GM21737 (cell line): Measurements from ENCODE around the gene IFNE.
"Not testable (repeated sequence)": the region's sequence is repeated elsewhere in the genome, so short reads cannot be mapped to it uniquely, and the experiment has no call there.

Experiments
- ATAC-seq: cut with Tn5 transposase; IDR thresholded peaks from one replicate; pipeline ENCODE4 v1.9.1; 2021; ENCODE audit warnings: mild to moderate bottlenecking, moderate library complexity; ENCODE audit not compliant: unreplicated experiment

Gene IFNE

DNA sequence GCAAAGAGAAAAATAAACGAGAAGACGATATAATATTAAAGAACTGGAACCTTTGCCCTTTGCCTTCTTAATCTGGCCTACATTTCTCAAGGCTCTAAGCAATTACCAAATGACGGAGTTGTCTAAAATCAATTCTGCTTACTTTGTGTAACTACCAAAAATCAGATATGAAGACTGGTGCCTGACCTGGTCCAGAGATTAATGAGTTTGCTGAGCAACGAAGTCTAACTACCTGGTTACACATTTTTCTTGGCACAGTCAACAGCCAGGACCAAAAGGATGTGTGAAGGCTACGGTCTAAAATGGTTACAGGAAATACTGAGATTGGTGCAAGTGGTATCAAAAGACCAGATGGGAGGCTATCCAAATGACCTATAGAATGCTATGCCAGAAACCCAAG is 17.8 kb upstream of the IFNE start:
- ATAC-seq: no peak

DNA sequence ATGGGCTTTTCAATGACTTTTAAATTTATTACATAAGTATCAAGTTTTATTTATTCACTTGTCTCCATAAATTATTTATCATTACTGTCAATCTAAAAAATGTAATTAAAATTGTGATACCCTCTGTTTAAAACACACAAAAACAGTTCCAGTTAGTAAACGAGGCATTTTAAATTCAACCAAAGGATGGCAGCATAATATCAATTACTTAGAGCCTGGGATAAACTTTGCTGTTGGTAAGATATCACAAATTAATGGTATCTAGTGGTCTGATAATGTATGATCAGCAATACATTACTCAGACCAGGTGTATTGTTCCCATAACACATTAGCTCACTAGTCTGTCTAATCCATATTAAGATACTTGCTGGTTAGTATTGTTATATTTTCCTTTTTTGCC is 9.6 kb upstream of the IFNE start:
- no peak for ATAC-seq

DNA sequence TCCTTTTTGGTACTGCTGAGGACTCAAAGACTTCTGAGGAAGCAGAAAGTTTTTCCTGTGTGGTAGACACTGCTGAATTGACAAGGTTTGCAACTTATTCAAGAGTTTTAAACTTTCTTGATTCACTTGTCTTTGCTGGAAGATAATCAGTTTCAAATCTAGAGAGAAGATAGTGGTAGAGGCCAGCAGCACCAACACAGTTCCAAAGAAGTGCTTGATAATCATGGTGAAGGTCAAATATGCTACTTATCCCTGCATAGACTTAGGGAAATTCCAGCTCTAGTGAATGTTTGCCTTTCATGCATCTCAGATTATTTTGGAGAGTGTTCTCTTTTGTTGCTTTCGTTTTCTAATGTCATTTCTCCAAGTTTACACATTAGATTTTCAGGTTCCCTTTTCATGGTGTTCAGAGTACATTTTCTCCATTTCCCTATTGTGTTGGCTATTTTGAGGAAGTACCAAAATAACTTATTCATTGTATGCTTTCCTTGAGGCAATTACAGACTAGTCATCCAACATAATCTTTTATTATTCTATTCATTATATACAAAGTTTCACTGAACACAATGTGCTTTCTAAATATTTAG is 550 bp downstream of the IFNE start:
- ATAC-seq: no peak

DNA sequence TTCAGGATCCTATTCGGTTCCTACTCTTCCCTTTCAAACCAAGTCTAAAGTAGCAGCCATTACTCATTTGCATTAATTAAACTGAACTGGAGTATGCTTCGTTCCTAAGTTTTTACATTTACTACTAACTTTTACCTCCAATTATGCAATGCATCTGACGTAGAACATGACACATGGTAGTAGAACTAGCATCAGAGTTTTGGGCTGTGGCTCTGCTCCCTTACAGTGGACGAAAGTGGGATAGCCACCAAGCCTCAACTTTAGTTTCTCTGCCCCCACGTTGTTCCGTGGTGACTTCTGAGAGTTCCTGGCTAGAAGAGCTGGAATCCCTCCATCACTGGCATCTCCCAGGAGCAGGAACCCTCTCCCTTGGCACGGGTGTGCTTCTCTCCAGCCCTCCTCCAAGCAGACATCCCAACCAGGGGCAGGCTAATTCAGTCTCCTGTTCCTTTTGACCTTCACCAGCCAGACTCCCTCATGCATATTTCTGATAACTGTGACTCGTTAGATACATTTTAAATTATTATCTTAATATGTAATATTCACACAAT is 2.9 kb downstream of the IFNE start:
- no peak for ATAC-seq

DNA sequence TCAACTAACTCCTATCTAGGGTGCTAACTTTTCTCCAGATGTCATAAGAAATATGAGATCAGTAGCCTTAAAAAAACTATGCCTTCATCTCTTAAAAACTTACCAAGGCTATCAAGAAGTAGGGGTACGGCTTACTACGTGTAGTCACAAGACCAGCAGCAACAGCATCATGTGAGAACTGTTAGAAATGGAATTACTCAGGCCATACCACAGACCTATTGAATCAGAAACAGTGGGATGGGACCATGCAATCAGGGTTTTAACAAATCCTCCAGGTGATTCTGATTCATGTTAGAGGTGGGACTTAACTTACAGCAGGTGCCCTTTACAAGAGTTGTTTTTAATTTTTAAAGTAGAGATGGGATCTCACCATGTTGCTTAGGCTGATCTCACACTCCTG is 4.6 kb downstream of the IFNE start:
- no peak for ATAC-seq

DNA sequence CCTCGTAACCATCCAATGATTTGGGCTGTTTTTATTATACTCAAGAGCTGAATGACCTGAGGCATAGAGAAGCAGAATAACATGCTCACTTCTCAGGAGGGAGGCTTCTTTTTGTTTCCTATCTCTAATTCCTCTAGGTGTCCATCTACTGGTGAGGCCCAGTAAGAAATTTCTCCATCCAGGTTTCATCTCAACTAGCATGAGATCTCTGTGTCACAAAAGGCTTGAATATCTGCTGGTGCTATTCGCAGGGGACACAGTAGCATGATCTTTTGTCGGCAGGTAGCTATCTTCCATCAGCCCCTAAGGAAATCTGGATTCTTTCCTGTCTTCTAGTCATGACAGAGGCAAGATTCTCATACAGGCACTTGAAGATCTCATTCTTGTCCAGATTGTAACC is 8.9 kb downstream of the IFNE start:
- no peak for ATAC-seq

- ATAC-seq: no peak
These were observed 12.0 kb downstream of the IFNE start for GRCh38 chr9:21470126-21470525.

GRCh38 chr9:21465859-21466518 is 16.1 kb downstream of the IFNE start:
- ATAC-seq: no peak

- ATAC-seq: no peak
These were observed 17.0 kb downstream of the IFNE start for GRCh38 chr9:21465138-21465537.

DNA sequence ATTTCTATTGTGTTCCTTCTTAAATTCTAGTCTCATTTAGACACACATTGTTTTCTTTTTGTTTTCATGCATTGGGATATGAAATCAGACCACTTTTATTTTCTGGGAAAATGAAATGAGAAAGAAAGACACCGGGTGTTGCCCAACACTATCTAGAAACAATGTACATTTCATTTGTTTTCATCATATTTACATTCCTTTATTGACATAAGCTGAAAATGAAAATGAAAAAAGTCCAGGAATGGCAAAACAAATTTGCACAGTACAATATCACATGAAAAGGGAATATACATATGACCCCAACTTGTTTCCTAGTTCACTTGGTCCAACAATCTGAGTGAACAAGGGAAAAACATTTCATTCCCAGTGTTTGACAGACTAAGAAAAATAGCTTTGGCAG is 20.7 kb downstream of the IFNE start:
- no peak for ATAC-seq

DNA sequence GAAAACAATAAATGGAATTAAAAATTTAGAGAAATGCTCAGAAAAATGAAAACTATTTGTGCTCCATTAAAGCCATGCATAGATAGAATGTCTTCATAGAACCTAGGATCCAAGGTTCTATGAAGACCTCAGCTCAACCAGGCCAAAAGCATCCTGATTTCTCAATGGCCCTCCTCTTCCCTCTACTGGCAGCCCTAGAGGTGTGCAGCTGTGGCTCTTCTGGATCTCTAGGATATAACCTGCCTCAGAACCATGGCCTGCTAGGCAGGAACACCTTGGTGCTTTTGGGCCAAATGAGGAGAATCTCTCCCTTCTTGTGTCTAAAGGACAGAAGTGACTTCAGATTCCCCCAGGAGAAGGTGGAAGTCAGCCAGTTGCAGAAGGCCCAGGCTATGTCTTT is 26.8 kb downstream of the IFNE start:
- peak; percentile 83 for ATAC-seq

DNA sequence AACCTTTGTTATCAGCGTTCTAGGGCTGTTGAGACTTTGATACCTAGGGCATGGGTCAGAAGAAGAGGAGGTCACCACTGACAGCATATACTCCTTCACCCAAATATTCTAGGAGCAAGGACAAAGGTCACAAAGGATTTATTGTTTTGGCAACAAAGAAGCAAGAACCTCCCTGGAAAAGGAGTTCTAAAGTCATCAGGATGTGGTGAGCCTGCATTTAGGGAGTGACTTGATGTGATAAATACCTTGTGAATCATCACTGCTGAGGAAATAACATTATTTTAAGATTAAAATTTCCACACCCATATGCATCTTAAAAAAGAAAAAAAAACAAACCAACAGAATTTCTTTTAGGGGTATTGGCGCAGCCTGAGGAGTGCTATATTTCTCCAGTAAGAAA is 28.0 kb downstream of the IFNE start:
- ATAC-seq: no peak

GRCh38 chr9:21452681-21453080 is 29.4 kb downstream of the IFNE start:
- ATAC-seq: no peak

DNA sequence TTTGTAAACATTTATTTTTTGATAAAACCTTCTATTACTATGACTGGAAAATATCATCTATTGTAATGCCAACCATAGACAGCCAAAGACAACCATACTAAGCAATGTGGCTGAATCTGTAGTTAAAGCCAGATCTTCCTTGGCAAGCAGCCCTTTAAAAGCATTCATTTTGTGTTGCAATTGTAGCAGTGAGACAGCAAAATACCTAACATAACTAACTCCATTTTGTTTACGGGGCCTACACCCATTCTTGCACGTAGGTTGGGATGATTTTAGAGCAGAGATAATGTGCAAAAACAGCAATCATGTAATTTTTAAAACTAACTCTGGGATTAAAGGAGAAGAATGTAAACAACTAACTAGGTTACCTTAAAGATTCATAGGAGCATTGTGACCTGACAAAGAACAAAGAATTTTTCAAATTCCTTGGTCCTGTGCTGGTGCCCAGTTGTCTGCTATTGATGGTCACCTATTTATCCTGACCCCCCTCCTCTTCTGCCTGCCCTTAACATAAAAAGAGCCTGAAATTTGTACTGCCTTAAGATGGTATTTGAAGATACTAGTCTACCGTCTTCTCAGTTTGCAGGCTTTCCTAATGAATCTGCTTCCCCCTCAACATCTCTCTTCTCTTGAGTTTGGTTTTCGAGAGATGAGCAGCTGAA is 31.2 kb downstream of the IFNE start:
- ATAC-seq: no peak

DNA sequence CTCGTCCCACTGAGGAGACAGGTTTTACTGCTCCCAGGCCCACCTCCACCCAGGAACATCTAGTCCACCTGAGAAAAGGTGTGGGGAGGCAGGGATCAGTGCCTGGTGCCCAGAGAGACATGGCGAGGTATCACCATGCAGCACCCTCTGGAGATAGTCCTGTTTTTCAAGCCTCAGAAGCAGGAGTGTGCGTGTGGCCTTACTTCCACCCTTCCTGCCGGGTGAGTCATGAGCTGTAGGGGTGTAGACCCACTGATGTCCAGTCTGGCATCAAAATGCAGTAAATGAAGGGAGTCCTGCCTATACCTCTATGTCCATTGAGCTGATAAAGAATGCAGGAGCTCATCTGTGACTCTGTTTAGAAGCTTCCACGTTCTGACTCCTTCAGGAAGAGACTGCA is 32.8 kb downstream of the IFNE start:
- ATAC-seq: not testable (repeated sequence)

GRCh38 chr9:21443849-21444625 is 38.1 kb downstream of the IFNE start:
- ATAC-seq: peak; percentile 95

- no peak for ATAC-seq
These were observed 42.0 kb downstream of the IFNE start, which contains the start of gene IFNA1 for GRCh38 chr9:21440139-21440538. IFNA1 (plus strand) TSS chr9:21440439; CDS start chr9:21440508, 69 bp downstream.

DNA sequence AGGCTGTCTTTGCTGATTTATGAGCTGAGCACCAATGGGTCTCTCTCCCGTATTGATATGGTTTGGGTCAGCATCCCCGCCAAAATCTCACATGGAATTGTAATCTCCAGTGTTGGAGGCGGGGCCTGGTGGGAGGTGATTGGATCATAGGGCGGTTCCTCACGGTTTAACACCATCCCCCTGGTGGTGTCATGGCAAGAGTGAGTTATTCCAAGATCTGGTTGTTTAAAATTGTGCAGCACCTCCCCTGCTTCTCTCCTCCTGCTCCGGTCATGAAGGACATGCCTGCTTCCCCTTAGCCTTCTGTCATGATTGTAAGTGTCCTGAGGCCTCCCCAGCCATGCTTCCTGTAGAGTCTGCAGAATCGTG is 47.1 kb downstream of the IFNE start:
- not testable (repeated sequence) for ATAC-seq

- no peak for ATAC-seq
These were observed 47.7 kb downstream of the IFNE start for GRCh38 chr9:21434202-21435014.

DNA sequence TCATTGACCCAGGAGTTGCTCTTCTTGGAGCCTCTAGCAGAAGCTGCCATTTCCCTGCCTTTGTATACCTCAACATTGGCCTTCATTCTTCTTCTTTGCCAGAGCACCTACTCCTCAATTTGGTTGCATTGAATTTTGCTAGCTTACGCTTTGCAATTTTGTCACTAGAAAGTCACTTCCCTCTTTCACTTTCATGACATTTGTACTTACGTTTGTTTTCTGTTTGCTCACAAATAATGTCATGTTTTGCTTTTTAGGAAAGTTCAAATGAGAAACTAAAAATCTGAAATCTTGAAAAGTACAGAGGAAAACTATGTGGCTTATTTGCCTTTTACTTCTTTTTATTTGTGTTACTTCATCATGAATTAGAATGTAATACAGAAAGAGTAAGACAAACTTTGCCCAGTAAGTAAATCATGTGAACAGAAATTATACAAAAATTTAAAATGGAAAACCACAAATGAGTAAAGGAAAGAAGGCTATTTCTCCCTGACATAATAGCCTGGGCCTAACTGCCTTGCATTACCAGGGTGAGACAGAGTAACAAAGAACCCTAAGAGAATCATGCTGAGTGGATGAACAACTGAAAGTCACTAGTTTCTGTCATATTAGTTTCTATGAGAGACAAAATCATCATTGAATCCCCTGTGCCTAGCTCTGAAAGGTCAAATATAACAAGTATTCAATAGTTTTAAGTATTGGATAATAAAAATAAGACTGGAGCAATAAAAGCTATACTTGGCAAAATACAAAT is 49.3 kb downstream of the IFNE start:
- peak; percentile 58 for ATAC-seq
